Gastrocnemius medialis (tissue), 4 donors: ENCODE data around the gene COMP. TPM values are rescaled to one million over a fixed set of nuclear protein-coding genes. Genes with fewer than 3 reads are reported as not detected.

ENCODE experiments used
- ATAC-seq, 2 donors: fragments of 150-250 bp; one replicate each; pipeline ENCODE4 v1.9.1; 2016
- DNase-seq, 2 donors: peaks; one replicate each; pipeline ENCODE4 v3.0.0-alpha.2; 2019
- H3K27ac ChIP-seq, 4 donors: fragments of 200-600 bp; sonication (generic); 1 replicate in 1 of 4; 2 replicates in 3 of 4; pipeline ENCODE4 v1.5.1; 2016 to 2018; ENCODE audit warnings: mild to moderate bottlenecking in 2 of 4, moderate library complexity in 1 of 4
- H3K27me3 ChIP-seq, 3 donors: fragments of 200-600 bp; sonication (generic) in 2 of 3; 1 replicate in 1 of 3; 2 replicates in 2 of 3; pipeline versions ENCODE4 v1.5.1 to v1.6.0; 2016 to 2019; ENCODE audit warnings: mild to moderate bottlenecking in 1 of 3, moderate library complexity in 1 of 3
- H3K36me3 ChIP-seq, 2 donors: fragments of 200-600 bp; sonication (generic) in 1 of 2; one replicate each; pipeline ENCODE4 v1.5.1; 2017 to 2018
- H3K4me1 ChIP-seq, 2 donors: fragments of 200-600 bp; sonication (generic) in 1 of 2; one replicate each; pipeline ENCODE4 v1.5.1; 2016 to 2017; ENCODE audit warnings: mild to moderate bottlenecking in 2 of 2
- H3K4me3 ChIP-seq, 4 donors: fragments of 200-600 bp; sonication (generic) in 3 of 4; 1 replicate in 1 of 4; 2 replicates in 3 of 4; pipeline ENCODE4 v1.5.1; 2016 to 2019; ENCODE audit warnings: mild to moderate bottlenecking in 2 of 4
- H3K9me3 ChIP-seq, 3 donors: fragments of 200-600 bp; sonication (generic) in 2 of 3; 1 replicate in 1 of 3; 2 replicates in 2 of 3; pipeline ENCODE4 v1.5.1; 2016 to 2019
- CTCF ChIP-seq, 5 experiments: fragments of 450-650 bp in 3 of 5; fragments of 200-600 bp in 2 of 5; sonication (generic) in 2 of 5; IDR thresholded peaks in 4 of 5; conservative IDR thresholded peaks in 1 of 5; 1 replicate in 4 of 5; 2 replicates in 1 of 5; pipeline ENCODE4 v1.5.1; 2016 to 2019; ENCODE audit warnings: antibody characterized with exemption in 5 of 5, mild to moderate bottlenecking in 3 of 5, moderate library complexity in 3 of 5
- POLR2A ChIP-seq, 2 donors: fragments of 450-650 bp; IDR thresholded peaks; one replicate each; pipeline ENCODE4 v1.6.1; 2017; ENCODE audit warnings: antibody characterized with exemption in 2 of 2, mild to moderate bottlenecking in 2 of 2, moderate library complexity in 2 of 2
- in situ Hi-C, 4 donors: fragments of 200-750 bp; cut with MboI; loops; one replicate each; pipeline versions ENCODE4 v1.15.0 to v1.8.0; 2017; ENCODE audit warnings: low sequenced_read_pairs in 4 of 4
- intact Hi-C: fragments of 100-400 bp; cut with DNase I; formaldehyde crosslinking; loops from one replicate; pipeline ENCODE4 v1.15.1; 2023; ENCODE audit warnings: low total_unique reads
- total RNA-seq, 4 donors: library from RNA; depleted of rRNA; stranded (reverse); fragments of >200 nt; gene quantifications; one replicate each; pipeline versions ENCODE4 v1.1.0 to v1.2.3, GENCODE V29; 2016

COMP gene
- total RNA-seq: 10 to 100 TPM in 1 of 4 donors, 1 to 10 TPM in 1, under 1 TPM in 1, not detected in 1; 0.24 to 77.8 (median 1.3) TPM

- DNase-seq: no peak
- no peak for TF ChIP-seq CTCF (IDR thresholded peaks at IDR 0.05 in 4 of 5, conservative IDR thresholded peaks at IDR 0.05 in 1 of 5)
- intact Hi-C loops (no loop called here), in situ Hi-C loops (no loop called here)
- ATAC-seq: no peak
- peak within 1 kb of the TSS; percentile 10 to 39 (median 30) for H3K4me3 ChIP-seq
- H3K4me1 ChIP-seq: peaks cover 10 to 23% of the 10 kb centered on the region in 2 donors
- no peaks in the 10 kb centered on the region for H3K36me3 ChIP-seq
- no peak within 1 kb of the TSS for H3K27ac ChIP-seq
- peaks cover 77 to 84% (median 81%) of the 10 kb centered on the region in 3 donors for H3K27me3 ChIP-seq
- H3K9me3 ChIP-seq: no peaks in the 10 kb centered on the region
Observed at GRCh38 chr19:18790566-18791314, at the start of gene COMP. COMP (minus strand) TSS chr19:18791305; CDS start chr19:18791269, 36 bp downstream.

GRCh38 chr19:18840288-18841267, 49.5 kb upstream of the COMP start:
- intact Hi-C loops (no loop called here), in situ Hi-C loops (loop anchor here in 3 of 4 donors (10.0 to 25.0 kb wide), 4 partner anchors 246 to 386 kb away; partner anchors contain the start of gene REX1BD (in 1 of the 3))
- Histone ChIP-seq H3K4me1 (peaks cover 67 to 68% of the 10 kb centered on the region in 2 donors), H3K27me3 (no peaks in the 10 kb centered on the region), H3K27ac (no peak overlapping the region), H3K9me3 (no peaks in the 10 kb centered on the region), H3K36me3 (peaks cover 0 to 2% of the 10 kb centered on the region in 2 donors), H3K4me3 (no peak overlapping the region)
- TF ChIP-seq CTCF (IDR thresholded peaks at IDR 0.05 in 4 of 5, conservative IDR thresholded peaks at IDR 0.05 in 1 of 5) (no peak), POLR2A (IDR thresholded peaks at IDR 0.05) (no peak)
- DNase-seq (no peak), ATAC-seq (no peak)

DNA sequence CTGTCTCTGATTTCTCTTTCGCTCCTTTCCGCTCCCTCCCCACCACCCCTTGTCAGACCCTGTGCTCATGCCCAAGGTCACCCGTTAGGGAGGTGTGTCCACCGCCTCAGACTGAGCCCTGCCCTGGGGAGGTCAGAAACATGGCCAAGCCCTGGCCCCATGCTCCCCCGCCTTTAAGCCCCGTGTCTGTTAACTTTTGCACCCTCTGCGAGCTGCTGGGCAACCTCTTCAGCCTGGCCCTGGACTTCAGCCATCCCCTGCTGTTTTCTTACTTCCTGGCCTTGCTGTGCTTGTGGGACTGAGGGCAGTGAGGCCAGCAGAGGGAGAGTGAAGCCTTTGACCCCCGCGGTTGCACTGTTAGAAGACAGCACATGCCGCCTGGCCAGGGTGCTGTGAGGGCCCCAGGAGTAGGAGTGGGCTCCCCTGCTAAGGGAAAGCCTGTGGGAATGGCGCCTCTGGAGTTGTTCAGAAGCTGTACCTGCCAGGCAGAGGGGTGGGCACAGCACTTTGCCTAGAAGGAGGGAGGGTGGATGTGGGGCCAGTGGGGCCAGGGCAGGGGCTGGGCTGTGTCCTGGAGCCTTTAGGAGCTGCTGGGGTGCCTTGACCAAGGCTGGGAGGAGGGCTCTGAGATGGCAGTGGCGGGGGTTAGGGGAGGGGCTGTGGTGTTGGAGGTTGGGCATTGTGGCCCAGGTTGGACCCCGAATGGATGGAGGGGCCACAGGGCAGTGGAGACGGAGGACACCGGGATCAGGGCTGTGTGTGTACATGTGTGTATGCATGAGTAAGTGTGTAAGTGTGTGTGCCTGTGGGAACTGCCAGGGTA, 48.6 kb upstream of the COMP start:
- DNase-seq (no peak), ATAC-seq (no peak)
- Histone ChIP-seq H3K4me1 (peaks cover 66 to 75% of the 10 kb centered on the region in 2 donors), H3K27ac (no peak overlapping the region), H3K27me3 (no peaks in the 10 kb centered on the region), H3K36me3 (peaks cover 0 to 8% of the 10 kb centered on the region in 2 donors), H3K4me3 (no peak overlapping the region), H3K9me3 (no peaks in the 10 kb centered on the region)
- in situ Hi-C loops: loop anchor here in 3 of 4 donors (10.0 to 25.0 kb wide), 4 partner anchors 245 to 385 kb away; partner anchors contain the start of gene REX1BD (in 1 of the 3)
- intact Hi-C loops: no loop called here
- TF ChIP-seq POLR2A (IDR thresholded peaks at IDR 0.05): no peak
- TF ChIP-seq CTCF (IDR thresholded peaks at IDR 0.05 in 4 of 5, conservative IDR thresholded peaks at IDR 0.05 in 1 of 5): no peak

DNA sequence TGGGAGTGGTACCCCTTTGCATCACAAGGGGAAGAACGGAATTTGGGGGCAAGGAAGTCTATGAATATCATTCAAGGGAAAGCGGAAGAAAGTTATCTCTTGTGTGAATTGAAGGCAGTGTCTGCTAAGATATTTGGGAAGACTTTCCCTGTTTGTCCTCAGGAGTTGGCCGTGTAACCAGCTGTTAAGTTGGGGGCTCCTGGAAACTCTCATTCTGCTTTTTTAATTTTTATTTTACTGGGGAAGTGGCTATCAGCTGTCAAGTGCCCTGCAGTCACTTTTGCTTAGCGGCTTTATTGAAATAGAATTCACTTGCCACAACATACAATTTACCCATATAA, 43.5 kb upstream of the COMP start:
- Histone ChIP-seq H3K4me3 (peak overlapping the region in 1 of 4 donors; percentile 79), H3K9me3 (no peaks in the 10 kb centered on the region), H3K4me1 (peaks cover 49 to 60% of the 10 kb centered on the region in 2 donors), H3K27ac (no peak overlapping the region), H3K36me3 (peaks cover 0 to 8% of the 10 kb centered on the region in 2 donors), H3K27me3 (no peaks in the 10 kb centered on the region)
- in situ Hi-C loops: loop anchor here in 2 of 4 donors (25.0 kb wide), 2 partner anchors 247 to 372 kb away; partner anchors contain the start of gene REX1BD (in 1 of the 2)
- intact Hi-C loops: loop anchor here (5.0 kb wide), 1 partner anchor 242 kb away; no protein-coding TSS in a partner anchor
- no peak for DNase-seq
- TF ChIP-seq CTCF (IDR thresholded peaks at IDR 0.05 in 4 of 5, conservative IDR thresholded peaks at IDR 0.05 in 1 of 5) (no peak), POLR2A (IDR thresholded peaks at IDR 0.05) (no peak)
- no peak for ATAC-seq
